Measurements from ENCODE around the gene ZBTB7C. TPM values are rescaled to one million over a fixed set of nuclear protein-coding genes. Genes with fewer than 3 reads are reported as not detected.
"Not testable (repeated sequence)": the region's sequence is repeated elsewhere in the genome, so short reads cannot be mapped to it uniquely, and the experiment has no call there.

The ZBTB7C gene
- total RNA-seq, 2 donors from 2014 or later = 25.1 to 36.4 TPM

DNA sequence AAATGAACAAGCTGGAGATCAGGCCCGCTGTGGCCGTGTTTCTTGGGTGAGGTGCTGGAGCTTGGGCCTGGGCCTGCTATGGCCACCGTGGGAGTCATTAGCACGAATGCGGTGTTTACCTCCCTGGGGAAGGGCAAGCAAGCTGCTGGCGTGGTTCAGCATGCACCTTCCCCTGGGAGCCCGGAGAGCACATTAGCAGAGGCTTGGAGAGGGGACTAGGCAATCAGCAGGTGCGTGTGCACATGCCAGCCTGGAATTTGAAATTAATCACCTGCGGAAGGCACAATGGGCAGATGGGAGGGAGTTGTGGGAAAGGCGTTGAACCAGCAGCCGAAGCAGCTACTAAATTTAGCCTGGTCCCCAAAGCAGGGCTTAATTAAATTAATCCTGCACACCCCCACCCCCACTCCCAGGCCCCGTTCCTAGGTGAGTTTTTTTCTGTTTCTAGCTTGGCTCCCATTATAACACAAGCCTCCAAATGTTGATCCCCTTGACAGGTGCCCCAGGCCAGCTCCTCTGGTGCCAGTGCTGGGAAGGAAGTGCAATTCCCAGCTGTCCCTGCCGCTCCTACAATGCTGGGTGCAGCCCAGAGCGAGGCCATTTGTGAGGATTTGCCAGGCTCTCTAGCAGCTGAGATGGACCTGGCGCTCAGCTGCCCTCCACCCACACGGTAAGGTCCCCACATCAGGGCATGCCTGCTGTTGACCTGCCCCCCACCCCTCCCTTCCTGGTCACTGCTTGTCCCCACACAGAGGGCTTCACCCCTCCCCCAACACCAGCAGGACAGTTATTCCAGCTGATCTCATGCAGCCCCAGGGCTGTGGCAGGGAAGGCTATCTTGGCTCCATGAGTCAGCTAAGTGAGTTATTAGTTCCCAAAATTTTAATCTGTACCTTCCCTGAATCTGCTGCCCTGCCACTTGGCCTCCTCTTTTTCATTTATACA, 115.0 kb downstream of the ZBTB7C start:
- no peaks in the 10 kb centered on the region for H3K4me1 ChIP-seq
- no peak for DNase-seq
- H3K27me3 ChIP-seq = no peaks in the 10 kb centered on the region
- TF ChIP-seq, protein P1, sequence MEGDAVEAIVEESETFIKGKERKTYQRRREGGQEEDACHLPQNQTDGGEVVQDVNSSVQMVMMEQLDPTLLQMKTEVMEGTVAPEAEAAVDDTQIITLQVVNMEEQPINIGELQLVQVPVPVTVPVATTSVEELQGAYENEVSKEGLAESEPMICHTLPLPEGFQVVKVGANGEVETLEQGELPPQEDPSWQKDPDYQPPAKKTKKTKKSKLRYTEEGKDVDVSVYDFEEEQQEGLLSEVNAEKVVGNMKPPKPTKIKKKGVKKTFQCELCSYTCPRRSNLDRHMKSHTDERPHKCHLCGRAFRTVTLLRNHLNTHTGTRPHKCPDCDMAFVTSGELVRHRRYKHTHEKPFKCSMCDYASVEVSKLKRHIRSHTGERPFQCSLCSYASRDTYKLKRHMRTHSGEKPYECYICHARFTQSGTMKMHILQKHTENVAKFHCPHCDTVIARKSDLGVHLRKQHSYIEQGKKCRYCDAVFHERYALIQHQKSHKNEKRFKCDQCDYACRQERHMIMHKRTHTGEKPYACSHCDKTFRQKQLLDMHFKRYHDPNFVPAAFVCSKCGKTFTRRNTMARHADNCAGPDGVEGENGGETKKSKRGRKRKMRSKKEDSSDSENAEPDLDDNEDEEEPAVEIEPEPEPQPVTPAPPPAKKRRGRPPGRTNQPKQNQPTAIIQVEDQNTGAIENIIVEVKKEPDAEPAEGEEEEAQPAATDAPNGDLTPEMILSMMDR (IDR thresholded peaks at IDR 0.05) = no peak
- no peaks in the 10 kb centered on the region for H3K36me3 ChIP-seq
- intact Hi-C loops (cut with DNase I) = no loop called here
- H3K9me3 ChIP-seq = no peaks in the 10 kb centered on the region
- H3K4me3 ChIP-seq = no peak overlapping the region
- H3K27ac ChIP-seq = no peak overlapping the region
- no peak overlapping the region for H3K9ac ChIP-seq (ENCODE audit: low read depth in 2 of 2, low read length in 2 of 2)

DNA sequence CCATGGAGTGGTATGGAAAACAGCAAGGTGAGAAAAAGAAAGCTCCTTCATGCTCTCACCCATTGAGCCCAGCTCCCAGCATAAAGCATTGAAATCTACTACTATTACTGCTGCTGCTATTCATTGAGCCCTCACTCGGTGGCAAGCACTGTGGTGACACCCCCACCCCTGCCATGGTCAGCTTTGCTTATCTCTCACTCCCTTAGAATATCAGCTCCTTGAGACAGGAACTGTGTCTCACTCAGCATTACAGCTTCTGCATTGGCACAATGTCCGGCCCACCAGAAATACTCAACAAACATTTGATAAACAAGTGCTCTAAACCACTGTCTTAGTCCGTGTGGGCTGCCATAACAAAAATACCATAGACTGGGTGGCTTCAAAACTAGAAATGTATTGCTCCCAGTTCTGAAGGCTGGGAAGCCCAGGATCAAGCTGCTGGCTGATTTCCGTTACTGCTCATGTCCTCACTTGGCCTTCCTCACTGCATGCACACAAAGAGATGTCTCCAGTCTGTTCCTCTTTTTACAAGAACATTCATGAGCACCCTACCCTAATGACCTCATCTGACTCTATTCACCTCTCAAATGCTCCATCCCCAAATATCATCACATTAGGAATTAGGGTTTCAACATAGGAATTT, 116.3 kb downstream of the ZBTB7C start:
- Histone ChIP-seq H3K9ac (ENCODE audit: low read depth in 2 of 2, low read length in 2 of 2) (no peak overlapping the region), H3K4me3 (no peak overlapping the region), H3K4me1 (no peaks in the 10 kb centered on the region), H3K27me3 (no peaks in the 10 kb centered on the region), H3K27ac (no peak overlapping the region), H3K9me3 (no peaks in the 10 kb centered on the region), H3K36me3 (no peaks in the 10 kb centered on the region)
- TF ChIP-seq, protein P1 (IDR thresholded peaks at IDR 0.05) = no peak
- DNase-seq = peak; percentile 9
- intact Hi-C loops (cut with DNase I) = no loop called here

DNA sequence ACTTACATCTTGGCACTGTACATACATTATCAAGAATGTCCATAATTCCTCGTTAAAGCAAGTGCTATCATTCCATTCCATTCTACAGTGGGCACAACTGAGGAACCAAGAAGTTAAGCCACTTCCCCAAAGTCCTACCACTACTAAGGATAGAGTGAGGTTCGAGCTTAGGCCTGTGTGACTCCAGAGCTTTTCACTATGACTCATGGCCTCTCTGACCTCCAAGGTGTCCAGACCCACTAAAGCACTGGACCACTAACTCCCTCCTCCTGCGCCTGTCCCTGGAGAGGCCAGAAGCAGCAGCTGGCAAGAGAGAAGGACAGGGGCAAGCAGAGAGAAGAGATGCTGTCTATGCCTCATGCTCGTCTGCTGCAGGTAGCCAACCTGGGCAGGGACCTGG, 117.0 kb downstream of the ZBTB7C start:
- no peaks in the 10 kb centered on the region for H3K4me1 ChIP-seq
- no peaks in the 10 kb centered on the region for H3K27me3 ChIP-seq
- TF ChIP-seq, protein P1 (IDR thresholded peaks at IDR 0.05) = no peak
- H3K9me3 ChIP-seq = no peaks in the 10 kb centered on the region
- no peaks in the 10 kb centered on the region for H3K36me3 ChIP-seq
- intact Hi-C loops (cut with DNase I) = no loop called here
- no peak overlapping the region for H3K4me3 ChIP-seq
- H3K27ac ChIP-seq = no peak overlapping the region
- H3K9ac ChIP-seq (ENCODE audit: low read depth in 2 of 2, low read length in 2 of 2) = no peak overlapping the region
- no peak for DNase-seq

DNA sequence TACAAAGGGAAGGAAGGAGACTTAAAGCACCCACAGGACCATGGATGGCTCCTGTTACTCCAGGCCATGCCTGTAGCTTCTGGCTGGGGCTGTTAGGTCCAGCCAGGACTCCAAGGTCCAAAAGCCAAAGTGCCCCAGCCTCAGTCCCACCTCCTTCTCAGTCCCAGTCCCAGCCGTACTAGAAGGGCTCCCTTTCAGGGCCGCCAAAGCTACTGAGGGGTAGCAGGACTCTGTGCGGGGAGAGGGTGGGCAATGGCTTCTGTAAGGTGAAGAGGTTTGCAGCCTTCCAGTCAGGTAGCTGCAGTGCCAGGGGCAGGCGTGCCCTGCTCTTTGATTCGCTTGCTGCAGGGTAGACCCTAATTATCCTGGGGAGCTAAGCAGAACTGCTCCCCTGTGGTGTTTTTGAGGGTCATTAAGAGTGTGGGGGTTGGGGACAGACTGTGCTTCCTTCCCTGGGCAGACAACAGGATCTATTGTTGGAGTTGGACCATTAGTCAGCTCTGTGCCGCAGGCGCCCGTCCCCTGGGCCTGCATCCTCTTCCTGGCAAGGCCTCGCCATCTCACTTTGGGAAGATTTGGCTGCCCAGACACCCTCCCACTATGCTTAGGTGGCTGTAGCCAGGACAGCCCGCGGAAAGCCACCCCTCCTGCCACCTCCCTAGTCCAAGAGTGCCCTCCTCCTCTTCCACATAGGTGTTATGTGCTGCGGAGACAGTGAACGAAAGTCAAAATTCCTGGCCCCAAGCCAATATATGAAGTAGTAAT, 118.8 kb downstream of the ZBTB7C start:
- intact Hi-C loops (cut with DNase I) = no loop called here
- DNase-seq = peak; percentile 3
- TF ChIP-seq, protein P1 (IDR thresholded peaks at IDR 0.05) = no peak

DNA sequence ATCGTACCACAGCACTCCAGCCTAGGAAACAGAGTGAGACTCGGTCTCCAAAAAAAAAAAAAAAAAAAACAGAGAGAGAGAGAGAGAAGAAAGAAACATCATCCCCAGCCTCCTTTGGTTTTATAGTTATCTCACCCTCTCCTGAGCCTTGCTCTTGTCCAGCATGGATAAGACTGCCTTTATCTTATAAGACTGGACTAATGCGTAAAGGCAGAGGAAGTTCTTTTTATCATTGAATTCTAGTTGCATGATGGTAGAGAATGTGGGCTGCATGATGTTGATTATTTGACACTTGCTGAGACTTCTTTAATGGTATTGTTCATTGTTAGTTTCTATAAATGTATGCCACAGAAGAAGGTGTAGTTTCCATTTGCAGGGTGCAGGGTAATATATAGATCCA, 124.4 kb downstream of the ZBTB7C start:
- intact Hi-C loops (cut with DNase I) = no loop called here
- Histone ChIP-seq H3K27me3 (no peaks in the 10 kb centered on the region), H3K9ac (ENCODE audit: low read depth in 2 of 2, low read length in 2 of 2) (no peak overlapping the region), H3K4me3 (no peak overlapping the region), H3K36me3 (no peaks in the 10 kb centered on the region), H3K4me1 (no peaks in the 10 kb centered on the region), H3K27ac (no peak overlapping the region), H3K9me3 (no peaks in the 10 kb centered on the region)
- no peak for DNase-seq
- TF ChIP-seq, protein P1 (IDR thresholded peaks at IDR 0.05) = no peak

More for the DNA sequence above, 118.8 kb downstream of the ZBTB7C start:
- no peaks in the 10 kb centered on the region for H3K27me3 ChIP-seq
- no peak overlapping the region for H3K4me3 ChIP-seq
- H3K9ac ChIP-seq (ENCODE audit: low read depth in 2 of 2, low read length in 2 of 2) = no peak overlapping the region
- H3K9me3 ChIP-seq = no peaks in the 10 kb centered on the region
- H3K4me1 ChIP-seq = no peaks in the 10 kb centered on the region
- H3K27ac ChIP-seq = no peak overlapping the region
- H3K36me3 ChIP-seq = no peaks in the 10 kb centered on the region

DNA sequence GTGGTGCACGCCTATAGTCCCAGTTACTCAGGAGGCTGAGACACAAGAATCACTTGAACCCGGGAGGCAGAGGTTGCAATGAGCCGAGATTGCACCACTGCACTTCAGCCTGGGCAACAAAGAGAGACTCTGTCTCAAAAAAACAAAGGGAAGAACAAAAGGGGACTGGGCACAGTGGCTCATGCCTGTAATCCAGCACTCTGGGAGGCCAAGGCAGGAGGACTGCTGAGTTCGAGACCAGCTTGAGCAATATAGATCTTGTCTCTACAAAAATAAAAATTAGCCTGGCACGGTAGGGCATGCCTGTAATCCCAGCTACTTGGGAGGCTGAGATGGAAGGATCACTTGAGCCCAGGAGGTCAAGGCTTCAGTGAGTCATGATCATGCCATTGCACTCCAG, 125.2 kb downstream of the ZBTB7C start:
- H3K9ac ChIP-seq (ENCODE audit: low read depth in 2 of 2, low read length in 2 of 2); H3K4me1 ChIP-seq; intact Hi-C loops (cut with DNase I); H3K27ac ChIP-seq; H3K36me3 ChIP-seq; H3K9me3 ChIP-seq; H3K27me3 ChIP-seq; H3K4me3 ChIP-seq: not testable (repeated sequence)
- peak; percentile 2 for DNase-seq

DNA sequence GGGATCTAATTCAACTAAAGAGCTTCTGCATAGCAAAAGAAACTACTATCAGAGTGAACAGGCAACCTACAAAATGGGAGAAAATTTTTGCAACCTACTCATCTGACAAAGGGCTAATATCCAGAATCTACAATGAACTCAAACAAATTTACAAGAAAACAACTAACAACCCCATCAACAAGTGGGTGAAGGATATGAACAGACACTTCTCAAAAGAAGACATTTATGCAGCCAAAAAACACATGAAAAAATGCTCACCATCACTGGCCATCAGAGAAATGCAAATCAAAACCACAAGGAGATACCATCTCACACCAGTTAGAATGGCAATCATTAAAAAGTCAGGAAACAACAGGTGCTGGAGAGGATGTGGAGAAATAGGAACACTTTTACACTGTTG, 127.7 kb downstream of the ZBTB7C start:
- H3K27ac ChIP-seq; H3K9me3 ChIP-seq; H3K9ac ChIP-seq (ENCODE audit: low read depth in 2 of 2, low read length in 2 of 2); H3K4me3 ChIP-seq; intact Hi-C loops (cut with DNase I); H3K36me3 ChIP-seq; H3K4me1 ChIP-seq; DNase-seq; H3K27me3 ChIP-seq: not testable (repeated sequence)

Measured in colonic mucosa (tissue), 4 donors.